Measurements from ENCODE around the gene HERC4. TPM values are rescaled to one million over a fixed set of nuclear protein-coding genes. Genes with fewer than 3 reads are reported as not detected.

Gene HERC4
- total and polyA plus RNA-seq, 4 donors = 41.8 to 89.5 (median 45.6) TPM

GRCh38 chr10:68109331-68109730 lies 34.2 kb upstream of the HERC4 start, which contains the start of gene MYPN:
Gene MYPN (plus strand): TSS chr10:68109488. CDS start chr10:68121439, 11,951 bp downstream.
- Histone ChIP-seq H3K36me3 (ENCODE audit: control insufficient read depth, insufficient read depth, low read length) (no peaks in the 10 kb centered on the region), H3K27ac (ENCODE audit: low read depth, low read length) (no peak within 1 kb of the TSS), H3K9me3 (ENCODE audit: control insufficient read depth, insufficient read depth, low read length) (no peaks in the 10 kb centered on the region), H3K4me1 (ENCODE audit: control insufficient read depth, insufficient read depth, low read length) (no peaks in the 10 kb centered on the region), H3K4me3 (ENCODE audit: low read depth, low read length) (no peak within 1 kb of the TSS), H3K27me3 (ENCODE audit: control insufficient read depth, insufficient read depth, low read length) (no peaks in the 10 kb centered on the region)
- WGBS (ENCODE audit: insufficient coverage) = no CpG with 5 or more reads among the region's 3 CpGs
- no peak for DNase-seq (ENCODE audit: low read depth in 4 of 6, low spot score in 6 of 6)

GRCh38 chr10:68108653-68109052 lies 33.6 kb upstream of the HERC4 start:
- Histone ChIP-seq H3K4me1 (ENCODE audit: control insufficient read depth, insufficient read depth, low read length) (no peaks in the 10 kb centered on the region), H3K9me3 (ENCODE audit: control insufficient read depth, insufficient read depth, low read length) (no peaks in the 10 kb centered on the region), H3K27ac (ENCODE audit: low read depth, low read length) (no peak overlapping the region), H3K36me3 (ENCODE audit: control insufficient read depth, insufficient read depth, low read length) (no peaks in the 10 kb centered on the region), H3K27me3 (ENCODE audit: control insufficient read depth, insufficient read depth, low read length) (no peaks in the 10 kb centered on the region), H3K4me3 (ENCODE audit: low read depth, low read length) (no peak overlapping the region)
- 96% methylated on average over 8 of the region's 11 CpGs for whole genome bisulfite sequencing (ENCODE audit: insufficient coverage)
- no peak for DNase-seq (ENCODE audit: low read depth in 4 of 6, low spot score in 6 of 6)

GRCh38 chr10:68108051-68108450 lies 33.0 kb upstream of the HERC4 start:
- no peak for DNase-seq (ENCODE audit: low read depth in 4 of 6, low spot score in 6 of 6)
- no CpG with 5 or more reads among the region's 3 CpGs for WGBS (ENCODE audit: insufficient coverage)
- H3K4me1 ChIP-seq (ENCODE audit: control insufficient read depth, insufficient read depth, low read length) = no peaks in the 10 kb centered on the region
- no peaks in the 10 kb centered on the region for H3K9me3 ChIP-seq (ENCODE audit: control insufficient read depth, insufficient read depth, low read length)
- H3K4me3 ChIP-seq (ENCODE audit: low read depth, low read length) = no peak overlapping the region
- H3K27ac ChIP-seq (ENCODE audit: low read depth, low read length) = no peak overlapping the region
- H3K27me3 ChIP-seq (ENCODE audit: control insufficient read depth, insufficient read depth, low read length) = no peaks in the 10 kb centered on the region
- no peaks in the 10 kb centered on the region for H3K36me3 ChIP-seq (ENCODE audit: control insufficient read depth, insufficient read depth, low read length)

GRCh38 chr10:68107651-68108050 lies 32.6 kb upstream of the HERC4 start:
- H3K4me1 ChIP-seq (ENCODE audit: control insufficient read depth, insufficient read depth, low read length) = no peaks in the 10 kb centered on the region
- H3K9me3 ChIP-seq (ENCODE audit: control insufficient read depth, insufficient read depth, low read length) = no peaks in the 10 kb centered on the region
- no peak overlapping the region for H3K27ac ChIP-seq (ENCODE audit: low read depth, low read length)
- no CpG with 5 or more reads among the region's 1 CpG for WGBS (ENCODE audit: insufficient coverage)
- no peak overlapping the region for H3K4me3 ChIP-seq (ENCODE audit: low read depth, low read length)
- no peaks in the 10 kb centered on the region for H3K36me3 ChIP-seq (ENCODE audit: control insufficient read depth, insufficient read depth, low read length)
- no peaks in the 10 kb centered on the region for H3K27me3 ChIP-seq (ENCODE audit: control insufficient read depth, insufficient read depth, low read length)
- DNase-seq (ENCODE audit: low read depth in 4 of 6, low spot score in 6 of 6) = no peak

- H3K27me3 ChIP-seq (ENCODE audit: control insufficient read depth, insufficient read depth, low read length) = no peaks in the 10 kb centered on the region
- 50% methylated on average over 2 of the region's 3 CpGs for WGBS (ENCODE audit: insufficient coverage)
- no peak overlapping the region for H3K27ac ChIP-seq (ENCODE audit: low read depth, low read length)
- H3K4me1 ChIP-seq (ENCODE audit: control insufficient read depth, insufficient read depth, low read length) = no peaks in the 10 kb centered on the region
- DNase-seq (ENCODE audit: low read depth in 4 of 6, low spot score in 6 of 6) = no peak
- no peaks in the 10 kb centered on the region for H3K9me3 ChIP-seq (ENCODE audit: control insufficient read depth, insufficient read depth, low read length)
- H3K36me3 ChIP-seq (ENCODE audit: control insufficient read depth, insufficient read depth, low read length) = no peaks in the 10 kb centered on the region
- H3K4me3 ChIP-seq (ENCODE audit: low read depth, low read length) = no peak overlapping the region
These were observed 31.6 kb upstream of the HERC4 start for GRCh38 chr10:68106656-68107055.

- Histone ChIP-seq H3K4me1 (ENCODE audit: control insufficient read depth, insufficient read depth, low read length) (no peaks in the 10 kb centered on the region), H3K9me3 (ENCODE audit: control insufficient read depth, insufficient read depth, low read length) (no peaks in the 10 kb centered on the region), H3K4me3 (ENCODE audit: low read depth, low read length) (no peak overlapping the region), H3K36me3 (ENCODE audit: control insufficient read depth, insufficient read depth, low read length) (no peaks in the 10 kb centered on the region), H3K27ac (ENCODE audit: low read depth, low read length) (no peak overlapping the region), H3K27me3 (ENCODE audit: control insufficient read depth, insufficient read depth, low read length) (no peaks in the 10 kb centered on the region)
- no peak for DNase-seq (ENCODE audit: low read depth in 4 of 6, low spot score in 6 of 6)
- WGBS (ENCODE audit: insufficient coverage) = no CpG with 5 or more reads among the region's 3 CpGs
These were observed 30.7 kb upstream of the HERC4 start for GRCh38 chr10:68105820-68106219.

- no peak for DNase-seq (ENCODE audit: low read depth in 4 of 6, low spot score in 6 of 6)
- Histone ChIP-seq H3K4me3 (ENCODE audit: low read depth, low read length) (no peak overlapping the region), H3K27me3 (ENCODE audit: control insufficient read depth, insufficient read depth, low read length) (no peaks in the 10 kb centered on the region), H3K36me3 (ENCODE audit: control insufficient read depth, insufficient read depth, low read length) (no peaks in the 10 kb centered on the region), H3K4me1 (ENCODE audit: control insufficient read depth, insufficient read depth, low read length) (no peaks in the 10 kb centered on the region), H3K9me3 (ENCODE audit: control insufficient read depth, insufficient read depth, low read length) (no peaks in the 10 kb centered on the region), H3K27ac (ENCODE audit: low read depth, low read length) (no peak overlapping the region)
- WGBS (ENCODE audit: insufficient coverage) = no CpG with 5 or more reads among the region's 3 CpGs
These were observed 28.8 kb upstream of the HERC4 start for GRCh38 chr10:68103901-68104300.

- WGBS (ENCODE audit: insufficient coverage) = 63% methylated on average over 2 of the region's 4 CpGs
These were observed 28.3 kb upstream of the HERC4 start for GRCh38 chr10:68103261-68103878.

GRCh38 chr10:68101066-68101465 lies 26.0 kb upstream of the HERC4 start:
- H3K27ac ChIP-seq (ENCODE audit: low read depth, low read length) = no peak overlapping the region
- WGBS (ENCODE audit: insufficient coverage) = 100% methylated on average over 1 of the region's 2 CpGs

More at GRCh38 chr10:68103261-68103878, 28.3 kb upstream of the HERC4 start:
- Histone ChIP-seq H3K9me3 (ENCODE audit: control insufficient read depth, insufficient read depth, low read length) (no peaks in the 10 kb centered on the region), H3K27me3 (ENCODE audit: control insufficient read depth, insufficient read depth, low read length) (no peaks in the 10 kb centered on the region), H3K4me1 (ENCODE audit: control insufficient read depth, insufficient read depth, low read length) (no peaks in the 10 kb centered on the region), H3K4me3 (ENCODE audit: low read depth, low read length) (no peak overlapping the region), H3K27ac (ENCODE audit: low read depth, low read length) (no peak overlapping the region), H3K36me3 (ENCODE audit: control insufficient read depth, insufficient read depth, low read length) (no peaks in the 10 kb centered on the region)
- no peak for DNase-seq (ENCODE audit: low read depth in 4 of 6, low spot score in 6 of 6)

GRCh38 chr10:68099736-68100135 lies 24.7 kb upstream of the HERC4 start:
- Histone ChIP-seq H3K36me3 (ENCODE audit: control insufficient read depth, insufficient read depth, low read length) (no peaks in the 10 kb centered on the region), H3K27ac (ENCODE audit: low read depth, low read length) (no peak overlapping the region), H3K4me1 (ENCODE audit: control insufficient read depth, insufficient read depth, low read length) (no peaks in the 10 kb centered on the region), H3K27me3 (ENCODE audit: control insufficient read depth, insufficient read depth, low read length) (no peaks in the 10 kb centered on the region), H3K9me3 (ENCODE audit: control insufficient read depth, insufficient read depth, low read length) (no peaks in the 10 kb centered on the region), H3K4me3 (ENCODE audit: low read depth, low read length) (no peak overlapping the region)
- no CpG with 5 or more reads among the region's 3 CpGs for WGBS (ENCODE audit: insufficient coverage)
- no peak for DNase-seq (ENCODE audit: low read depth in 4 of 6, low spot score in 6 of 6)

More at GRCh38 chr10:68101066-68101465, 26.0 kb upstream of the HERC4 start:
- H3K4me1 ChIP-seq (ENCODE audit: control insufficient read depth, insufficient read depth, low read length) = no peaks in the 10 kb centered on the region
- no peak overlapping the region for H3K4me3 ChIP-seq (ENCODE audit: low read depth, low read length)
- H3K27me3 ChIP-seq (ENCODE audit: control insufficient read depth, insufficient read depth, low read length) = no peaks in the 10 kb centered on the region
- no peaks in the 10 kb centered on the region for H3K36me3 ChIP-seq (ENCODE audit: control insufficient read depth, insufficient read depth, low read length)
- no peaks in the 10 kb centered on the region for H3K9me3 ChIP-seq (ENCODE audit: control insufficient read depth, insufficient read depth, low read length)
- no peak for DNase-seq (ENCODE audit: low read depth in 4 of 6, low spot score in 6 of 6)

All from spinal cord (tissue), 10 donors.